Hepatocyte (in vitro differentiated cells): ENCODE data around the gene OGDH. TPM values are rescaled to one million over a fixed set of nuclear protein-coding genes. Genes with fewer than 3 reads are reported as not detected.
"Not testable (repeated sequence)": the region's sequence is repeated elsewhere in the genome, so short reads cannot be mapped to it uniquely, and the experiment has no call there.

Source experiments
- DNase-seq: peaks from one replicate; pipeline ENCODE4 v3.0.0-alpha.2; 2016; ENCODE audit warnings: low spot score
- H2AFZ ChIP-seq: fragments of 200-600 bp; sonication (generic); 2 replicates; pipeline ENCODE4 v1.6.0; 2016; ENCODE audit warnings: antibody characterized with exemption, mild to moderate bottlenecking
- H3K27ac ChIP-seq: fragments of 200-600 bp; sonication (generic); 2 replicates; pipeline ENCODE4 v1.5.1; 2016; ENCODE audit warnings: mild to moderate bottlenecking
- H3K27me3 ChIP-seq: fragments of 200-600 bp; sonication (generic); 2 replicates; pipeline ENCODE4 v1.6.1; 2016
- H3K36me3 ChIP-seq: fragments of 200-600 bp; sonication (generic); replicated peaks from 2 replicates; pipeline ENCODE4 v1.5.1; 2016; ENCODE audit warnings: low read depth; ENCODE audit not compliant: insufficient read depth
- H3K4me1 ChIP-seq: fragments of 200-600 bp; sonication (generic); 2 replicates; pipeline ENCODE4 v1.5.1; 2016; ENCODE audit warnings: mild to moderate bottlenecking, moderate library complexity; ENCODE audit not compliant: insufficient read depth
- H3K4me2 ChIP-seq: fragments of 200-600 bp; sonication (generic); 2 replicates; pipeline ENCODE4 v1.6.0; 2016
- H3K4me3 ChIP-seq: fragments of 200-600 bp; sonication (generic); 2 replicates; pipeline ENCODE4 v1.5.1; 2016; ENCODE audit warnings: mild to moderate bottlenecking
- H3K79me2 ChIP-seq: fragments of 200-600 bp; sonication (generic); 2 replicates; pipeline ENCODE4 v1.6.0; 2017; ENCODE audit warnings: mild to moderate bottlenecking
- H3K9me2 ChIP-seq: fragments of 200-600 bp; sonication (generic); replicated peaks from 2 replicates; pipeline ENCODE4 v1.6.0; 2017; ENCODE audit warnings: mild to moderate bottlenecking; ENCODE audit not compliant: insufficient read depth
- H3K9me3 ChIP-seq: fragments of 200-600 bp; sonication (generic); 2 replicates; pipeline ENCODE4 v1.5.1; 2016; ENCODE audit warnings: low read depth, mild to moderate bottlenecking
- H4K20me1 ChIP-seq: fragments of 200-600 bp; sonication (generic); 2 replicates; pipeline ENCODE4 v1.6.0; 2016; ENCODE audit warnings: mild to moderate bottlenecking; ENCODE audit not compliant: insufficient read depth, poor library complexity, severe bottlenecking
- CTCF ChIP-seq: fragments of 200-600 bp; sonication (generic); IDR thresholded peaks from 2 replicates; pipeline ENCODE4 v1.5.1; 2016; ENCODE audit warnings: antibody characterized with exemption, mild to moderate bottlenecking; ENCODE audit not compliant: poor library complexity
- EZH2 ChIP-seq: fragments of 200-600 bp; sonication (generic); IDR thresholded peaks from 2 replicates; pipeline ENCODE4 v1.6.1; 2016; ENCODE audit warnings: antibody characterized with exemption, mild to moderate bottlenecking, borderline replicate concordance
- EZH2phosphoT487 ChIP-seq: fragments of 200-600 bp; sonication (generic); IDR thresholded peaks from one replicate; pipeline ENCODE4 v1.6.1; 2018; ENCODE audit warnings: antibody characterized with exemption, mild to moderate bottlenecking, low read depth, moderate library complexity; ENCODE audit not compliant: unreplicated experiment, severe bottlenecking
- WGBS: methylation state at CpG from one replicate; pipeline ENCODE4 v1.1.6; 2016; ENCODE audit warnings: low lambda C conversion rate; ENCODE audit errors: missing lambda C conversion rate; 5-methylcytosine and 5-hydroxymethylcytosine counted together
- polyA plus RNA-seq: library from polyadenylated mRNA; unstranded; fragments of >200 nt; fragmentation: Nextera tagmentation; extraction: Ambion mirVana; gene quantifications from 2 replicates; pipeline ENCODE4 v1.2.1, GENCODE V29; 2016
- total RNA-seq: library from RNA; depleted of rRNA; stranded (reverse); fragments of >200 nt; gene quantifications from 2 replicates; pipeline ENCODE4 v1.2.3, GENCODE V29; 2014

The OGDH gene
- total and polyA plus RNA-seq, 2 experiments from 2014 or later: 40.8 to 65.3 TPM

GRCh38 chr7:44697136-44698045, 91.0 kb downstream of the OGDH start:
- H3K79me2 ChIP-seq: no peaks in the 10 kb centered on the region
- H3K27me3 ChIP-seq: no peaks in the 10 kb centered on the region
- no peaks in the 10 kb centered on the region for H3K36me3 ChIP-seq
- H3K27ac ChIP-seq: no peak overlapping the region
- no peak for TF ChIP-seq EZH2
- no peaks in the 10 kb centered on the region for H3K9me3 ChIP-seq
- H2AFZ ChIP-seq: no peak overlapping the region
- H3K4me2 ChIP-seq: no peak overlapping the region
- H4K20me1 ChIP-seq: no peaks in the 10 kb centered on the region
- no peak overlapping the region for H3K4me3 ChIP-seq
- H3K4me1 ChIP-seq: no peaks in the 10 kb centered on the region
- no peaks in the 10 kb centered on the region for H3K9me2 ChIP-seq
- 98% methylated on average over 19 of the region's 20 CpGs for WGBS
- DNase-seq: no peak

GRCh38 chr7:44698046-44698580, 91.7 kb downstream of the OGDH start:
- no peak overlapping the region for H2AFZ ChIP-seq
- H4K20me1 ChIP-seq: no peaks in the 10 kb centered on the region
- DNase-seq: no peak
- no peaks in the 10 kb centered on the region for H3K36me3 ChIP-seq
- TF ChIP-seq EZH2: no peak
- TF ChIP-seq EZH2phosphoT487: no peak
- TF ChIP-seq CTCF: no peak
- H3K79me2 ChIP-seq: no peaks in the 10 kb centered on the region
- no peaks in the 10 kb centered on the region for H3K9me2 ChIP-seq
- H3K27me3 ChIP-seq: no peaks in the 10 kb centered on the region
- no peaks in the 10 kb centered on the region for H3K4me1 ChIP-seq
- H3K4me2 ChIP-seq: no peak overlapping the region
- WGBS: 97% methylated on average over 13 of the region's 13 CpGs
- H3K9me3 ChIP-seq: no peaks in the 10 kb centered on the region
- no peak overlapping the region for H3K27ac ChIP-seq
- no peak overlapping the region for H3K4me3 ChIP-seq

GRCh38 chr7:44699598-44699997, 93.2 kb downstream of the OGDH start:
- not testable (repeated sequence) for H3K79me2 ChIP-seq, H3K4me3 ChIP-seq, H3K4me1 ChIP-seq, H4K20me1 ChIP-seq, H3K36me3 ChIP-seq, H3K27ac ChIP-seq, H3K27me3 ChIP-seq, DNase-seq, H2AFZ ChIP-seq, H3K9me3 ChIP-seq, H3K9me2 ChIP-seq, H3K4me2 ChIP-seq
- 100% methylated on average over 2 of the region's 2 CpGs for WGBS

- H3K4me1 ChIP-seq: no peaks in the 10 kb centered on the region
- no peaks in the 10 kb centered on the region for H3K9me3 ChIP-seq
- H3K27me3 ChIP-seq: no peaks in the 10 kb centered on the region
- no peaks in the 10 kb centered on the region for H3K9me2 ChIP-seq
- no peaks in the 10 kb centered on the region for H3K79me2 ChIP-seq
- H3K27ac ChIP-seq: no peak overlapping the region
- no peaks in the 10 kb centered on the region for H4K20me1 ChIP-seq
- TF ChIP-seq EZH2phosphoT487: no peak
- TF ChIP-seq CTCF: no peak
- no peak for TF ChIP-seq EZH2
- no peak overlapping the region for H3K4me3 ChIP-seq
- 94% methylated on average over 8 of the region's 8 CpGs for WGBS
- no peak overlapping the region for H2AFZ ChIP-seq
- no peaks in the 10 kb centered on the region for H3K36me3 ChIP-seq
- no peak for DNase-seq
- H3K4me2 ChIP-seq: no peak overlapping the region
Observed at GRCh38 chr7:44700322-44700721, 93.9 kb downstream of the OGDH start.

- not testable (repeated sequence) for H3K27ac ChIP-seq, H3K9me2 ChIP-seq, H2AFZ ChIP-seq, H3K27me3 ChIP-seq, H4K20me1 ChIP-seq, H3K9me3 ChIP-seq, H3K4me2 ChIP-seq, H3K4me3 ChIP-seq, H3K79me2 ChIP-seq, DNase-seq, H3K4me1 ChIP-seq, H3K36me3 ChIP-seq
- WGBS: 94% methylated on average over 10 of the region's 10 CpGs
Observed at GRCh38 chr7:44703391-44703790, 97.0 kb downstream of the OGDH start.
